ENCODE measurements around the gene SEPHS2.

- TF ChIP-seq POLR2A (IDR thresholded peaks at IDR 0.05) = no peak
- no peak for TF ChIP-seq CTCF (IDR thresholded peaks at IDR 0.05)
- no peak for TF ChIP-seq EP300 (IDR thresholded peaks at IDR 0.05)
Measured at GRCh38 chr16:30481381-30481780, 35.7 kb upstream of the SEPHS2 start.
